Activated gamma-delta T cell treated with Interleukin-2 at 50 U/mL for 16 hours (primary cell): ENCODE data around the gene EDA.

Experiments used
- DNase-seq: peaks from one replicate; pipeline ENCODE4 v3.0.0-alpha.2; 2020

EDA gene

GRCh38 chrX:69615779-69616456 lies at the start of gene EDA:
EDA (plus strand) TSS chrX:69616113.
- DNase-seq = peak; percentile 37

DNA sequence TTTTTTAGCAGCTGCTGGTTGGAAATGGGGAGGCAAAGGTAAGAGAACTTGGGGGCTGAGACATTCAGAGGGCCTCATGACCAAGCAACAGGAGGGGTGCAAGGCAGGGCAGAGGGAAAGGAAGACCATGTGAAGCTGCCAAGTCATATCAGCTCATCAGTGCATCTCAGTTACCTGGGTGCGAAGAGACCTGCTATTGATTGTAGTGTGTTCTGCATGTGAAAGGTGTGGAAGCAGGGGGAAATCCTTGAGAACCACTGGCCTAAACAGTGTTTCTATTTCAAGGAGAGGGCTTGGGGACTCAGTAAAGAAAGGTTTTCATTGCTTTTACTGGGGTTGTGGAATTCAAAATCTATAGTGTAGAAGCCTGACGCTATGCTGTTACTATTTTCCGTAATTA lies 47.1 kb upstream of the EDA start:
- DNase-seq = no peak

GRCh38 chrX:69597399-69597798 lies 18.5 kb upstream of the EDA start:
- DNase-seq = no peak

GRCh38 chrX:69600182-69600581 lies 15.7 kb upstream of the EDA start:
- DNase-seq = no peak

GRCh38 chrX:69603566-69604194 lies 12.2 kb upstream of the EDA start:
- DNase-seq = no peak

DNA sequence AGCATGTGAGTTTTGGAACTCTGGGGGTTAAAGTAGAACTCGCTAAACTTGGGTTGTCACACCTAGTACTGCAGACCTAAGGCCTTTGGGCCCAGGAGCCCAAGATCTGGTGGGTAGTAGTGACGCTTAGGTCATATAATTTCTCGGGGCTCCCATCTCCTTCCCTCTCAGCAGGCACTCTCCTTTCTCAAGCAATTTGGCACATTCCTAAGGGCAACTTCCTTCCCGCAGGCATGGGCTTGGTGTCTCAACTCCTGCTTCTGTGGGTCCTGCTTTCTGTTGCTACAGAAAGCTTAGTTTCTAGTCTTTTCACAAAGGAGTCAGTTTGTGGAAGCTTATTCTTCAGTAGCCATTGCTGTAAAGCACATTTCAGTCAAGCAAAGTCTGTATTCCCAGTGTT lies 10.4 kb upstream of the EDA start:
- no peak for DNase-seq

DNA sequence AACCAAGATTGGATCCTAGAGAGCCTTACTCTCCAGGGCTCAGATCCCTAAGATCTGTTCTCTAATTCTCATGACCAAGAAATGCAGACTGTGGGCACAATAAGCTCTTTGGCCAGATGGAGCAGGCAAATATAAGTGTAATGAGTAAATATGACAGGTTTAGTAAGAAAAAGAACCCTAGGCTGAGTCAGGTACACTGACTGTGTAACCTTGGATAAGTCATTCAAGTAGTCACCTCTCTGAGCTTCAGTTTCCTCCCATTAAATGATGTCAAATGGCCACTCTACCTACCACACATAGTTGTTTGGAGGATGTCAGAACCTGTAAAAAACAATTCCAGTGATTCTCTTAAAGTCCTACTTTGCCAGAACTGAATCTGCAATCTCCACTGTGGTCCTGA lies 8.3 kb upstream of the EDA start:
- DNase-seq = no peak

- no peak for DNase-seq
Measured at GRCh38 chrX:69613946-69614345, 2.0 kb upstream of the EDA start.

- no peak for DNase-seq
Measured at GRCh38 chrX:69614886-69615285, 1.0 kb upstream of the EDA start.

- no peak for DNase-seq
Measured at GRCh38 chrX:69615342-69615741, 571 bp upstream of the EDA start.

GRCh38 chrX:69616457-69617203 lies 717 bp downstream of the EDA start:
- peak; percentile 3 for DNase-seq

- no peak for DNase-seq
Measured at GRCh38 chrX:69618803-69619202, 2.9 kb downstream of the EDA start.

- DNase-seq = no peak
Measured at GRCh38 chrX:69626129-69626528, 10.2 kb downstream of the EDA start.

- no peak for DNase-seq
Measured at GRCh38 chrX:69627744-69628143, 11.8 kb downstream of the EDA start.

- DNase-seq = no peak
Measured at GRCh38 chrX:69630147-69630546, 14.2 kb downstream of the EDA start.

- no peak for DNase-seq
Measured at GRCh38 chrX:69664693-69665092, 48.8 kb downstream of the EDA start.

DNA sequence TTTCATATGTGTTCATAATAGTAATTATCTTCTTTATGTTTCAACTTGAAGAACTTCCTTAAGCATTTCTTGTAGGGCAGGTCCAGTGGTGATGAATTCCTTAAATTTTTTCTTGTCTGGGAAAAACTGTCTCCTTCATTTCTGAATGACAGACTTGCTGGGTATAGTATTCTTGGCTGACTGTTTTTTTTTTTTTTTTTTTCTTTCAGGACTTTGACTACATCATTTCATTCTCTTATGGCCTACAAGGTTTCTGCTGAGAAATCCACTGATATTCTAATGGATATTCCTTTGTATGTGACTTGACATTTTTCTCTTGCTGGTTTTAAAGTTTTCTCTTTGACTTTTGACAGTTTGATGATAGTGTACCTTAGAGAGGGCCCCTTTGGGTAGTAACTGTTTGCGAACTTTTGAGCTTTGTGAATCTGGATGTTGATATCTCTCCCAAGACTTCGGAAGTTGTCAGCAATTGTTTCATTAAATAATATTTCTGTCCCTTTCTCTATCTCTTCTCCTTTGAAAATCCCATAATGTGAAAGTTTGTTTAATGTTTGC lies 54.2 kb downstream of the EDA start:
- DNase-seq = no peak

GRCh38 chrX:69674891-69675290 lies 59.0 kb downstream of the EDA start:
- no peak for DNase-seq

DNA sequence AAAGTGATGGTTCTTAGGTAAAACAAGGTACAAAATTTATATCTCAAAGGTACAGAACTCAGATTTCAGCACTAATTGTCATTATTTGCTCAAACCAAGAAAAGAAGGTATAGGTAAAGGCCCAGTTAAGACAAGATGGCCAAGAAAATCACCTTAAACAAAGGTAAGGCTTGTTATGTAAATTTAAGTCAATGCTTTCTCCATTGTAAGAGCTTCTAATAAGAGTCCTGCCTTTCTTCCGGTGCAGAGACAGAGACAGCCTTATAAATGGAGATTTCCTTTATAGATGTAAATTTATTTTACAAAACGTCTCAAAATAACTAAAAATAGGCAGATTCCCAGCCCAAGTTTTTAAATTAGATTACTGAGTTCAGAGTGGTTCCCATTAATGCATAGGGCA lies 89.9 kb downstream of the EDA start:
- no peak for DNase-seq

- no peak for DNase-seq
Measured at GRCh38 chrX:69718102-69718501, 102.2 kb downstream of the EDA start.

DNA sequence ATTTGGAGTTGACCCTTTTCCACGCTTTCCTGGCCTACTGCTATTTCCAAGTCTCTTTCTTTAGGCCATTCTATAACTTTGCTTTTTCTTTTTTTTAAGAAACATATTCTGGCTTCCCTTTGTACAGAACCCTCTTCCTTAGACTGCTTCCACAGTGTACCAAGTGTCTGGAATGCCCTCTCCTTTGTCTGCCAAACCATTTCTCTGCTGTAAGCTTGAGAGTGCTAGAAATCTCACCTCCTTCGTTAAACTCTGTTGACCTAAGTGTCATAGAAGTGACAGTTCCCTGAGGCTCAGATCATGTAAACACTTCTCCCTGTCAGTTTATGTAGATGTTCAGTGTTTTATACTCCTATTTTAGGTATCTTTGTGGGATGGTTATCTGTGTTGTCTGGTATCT lies 108.4 kb downstream of the EDA start:
- no peak for DNase-seq

DNA sequence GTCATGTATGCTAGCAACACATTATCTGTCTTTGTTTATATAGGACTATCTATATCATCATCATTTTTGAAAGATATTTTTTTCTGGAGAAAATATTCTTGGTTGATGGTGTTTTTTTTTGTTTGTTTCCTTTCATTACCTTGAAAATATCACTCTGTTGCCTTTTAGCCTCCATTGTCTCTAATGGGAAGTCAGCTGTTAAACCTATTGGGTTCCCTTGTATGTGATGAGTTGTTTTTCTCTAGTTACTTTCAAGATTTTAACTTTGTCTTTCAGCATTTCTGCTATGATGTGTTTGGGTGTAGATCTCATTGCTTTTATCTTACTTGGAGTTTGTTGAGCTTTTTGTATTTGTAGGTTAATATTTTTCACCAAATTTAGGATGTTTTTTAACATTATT lies 124.4 kb downstream of the EDA start:
- no peak for DNase-seq

DNA sequence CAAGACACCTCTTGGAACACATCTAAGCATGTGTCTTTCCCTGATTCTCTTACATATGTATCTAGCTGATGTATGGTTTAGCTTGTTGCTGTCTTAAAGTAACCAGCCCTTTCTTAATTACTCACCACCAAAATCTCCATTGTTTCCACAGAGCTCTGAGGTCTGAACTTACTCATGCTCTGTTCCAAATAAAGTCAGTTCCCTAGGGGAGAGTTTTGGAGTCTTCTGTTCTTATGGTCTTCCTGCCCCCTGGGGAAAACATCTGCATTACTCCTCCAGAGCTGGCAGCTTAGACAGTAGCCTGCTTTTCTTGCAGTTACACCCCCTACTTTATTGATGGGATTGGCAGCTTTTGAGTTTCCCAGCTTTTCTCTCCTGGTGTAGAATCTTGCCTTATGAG lies 125.8 kb downstream of the EDA start:
- DNase-seq = no peak

- no peak for DNase-seq
Measured at GRCh38 chrX:69746051-69746450, 130.1 kb downstream of the EDA start.
